GM21360 (cell line): Measurements from ENCODE around the gene DNAJC16.
A peak's percentile ranks its signal among the peaks of the same experiment; 100 is the strongest.
"Not testable (repeated sequence)": the region's sequence is repeated elsewhere in the genome, so short reads cannot be mapped to it uniquely, and the experiment has no call there.

Source experiments
- ATAC-seq: cut with Tn5 transposase; IDR thresholded peaks from one replicate; pipeline ENCODE4 v1.9.1; 2021; ENCODE audit warnings: mild to moderate bottlenecking, moderate library complexity; ENCODE audit not compliant: unreplicated experiment

The DNAJC16 gene

GRCh38 chr1:15506831-15507230, 19.8 kb upstream of the DNAJC16 start:
- no peak for ATAC-seq

GRCh38 chr1:15507278-15507677, 19.4 kb upstream of the DNAJC16 start:
- no peak for ATAC-seq

- ATAC-seq = no peak
These were observed 17.8 kb upstream of the DNAJC16 start for GRCh38 chr1:15508700-15509487.

- ATAC-seq = no peak
These were observed 17.1 kb upstream of the DNAJC16 start for GRCh38 chr1:15509586-15509985.

- ATAC-seq = no peak
These were observed 15.8 kb upstream of the DNAJC16 start for GRCh38 chr1:15510611-15511405.

- no peak for ATAC-seq
These were observed 13.5 kb upstream of the DNAJC16 start for GRCh38 chr1:15513192-15513591.

GRCh38 chr1:15513919-15514318, 12.7 kb upstream of the DNAJC16 start:
- ATAC-seq = no peak

GRCh38 chr1:15514557-15514956, 12.1 kb upstream of the DNAJC16 start:
- ATAC-seq = not testable (repeated sequence)

- no peak for ATAC-seq
These were observed 11.5 kb upstream of the DNAJC16 start for GRCh38 chr1:15515022-15515663.

- no peak for ATAC-seq
These were observed 7.0 kb upstream of the DNAJC16 start for GRCh38 chr1:15519625-15520024.

GRCh38 chr1:15521206-15521906, 5.3 kb upstream of the DNAJC16 start:
- ATAC-seq = not testable (repeated sequence)

GRCh38 chr1:15522551-15522950, 4.1 kb upstream of the DNAJC16 start:
- ATAC-seq = no peak

GRCh38 chr1:15523104-15524020, 3.3 kb upstream of the DNAJC16 start:
- ATAC-seq = no peak

- ATAC-seq = no peak
These were observed 2.7 kb upstream of the DNAJC16 start, which contains the start of gene CASP9 for GRCh38 chr1:15524021-15524282. Gene CASP9, minus strand, starts transcription at chr1:15524215. Its CDS starts 15 bp downstream, at chr1:15524200.

GRCh38 chr1:15524283-15525049, 2.2 kb upstream of the DNAJC16 start:
- ATAC-seq = peak; percentile 42

- no peak for ATAC-seq
These were observed 1.3 kb upstream of the DNAJC16 start for GRCh38 chr1:15525050-15526020.

- ATAC-seq = no peak
These were observed 593 bp upstream of the DNAJC16 start for GRCh38 chr1:15526021-15526489.

- ATAC-seq = no peak
These were observed 4.4 kb downstream of the DNAJC16 start for GRCh38 chr1:15531003-15531402.
